ENCODE measurements around the gene DTWD1. TPM values are rescaled to one million over a fixed set of nuclear protein-coding genes. Genes with fewer than 3 reads are reported as not detected.

Gene DTWD1
- polyA plus RNA-seq, 3 donors: 31.2 to 37.1 (median 35.1) TPM

Other genes starting within 250 kb of the DTWD1 start
- gene FGF7, start 197.8 kb upstream of the DTWD1 start, polyA plus RNA-seq (ENCODE audit: insufficient read length in 3 of 3): 10 to 100 TPM; 10.3 to 15.2 (median 12.0) TPM
- gene FAM227B, start 230 bp upstream of the DTWD1 start, polyA plus RNA-seq (ENCODE audit: insufficient read length in 3 of 3): 10 to 100 TPM; 14.2 to 17.5 (median 14.4) TPM

Measured in renal pelvis (tissue), 3 donors.